ENCODE measurements around the gene GOLT1A.

GOLT1A gene

GRCh38 chr1:204216880-204217647 lies 3.3 kb upstream of the GOLT1A start:
- H3K9ac ChIP-seq (ENCODE audit: low read length) = no peak overlapping the region
- no peak overlapping the region for H3K27ac ChIP-seq (ENCODE audit: low read depth, low read length)
- peaks cover 10% of the 10 kb centered on the region for H3K4me1 ChIP-seq (ENCODE audit: control insufficient read depth, insufficient read depth, low read length)
- H3K27me3 ChIP-seq (ENCODE audit: control insufficient read depth, insufficient read depth, low read length) = peaks cover 7% of the 10 kb centered on the region; the same call in 1 of the 2 replicates
- no peaks in the 10 kb centered on the region for H3K9me3 ChIP-seq (ENCODE audit: control insufficient read depth, insufficient read depth, low read depth, low read length)
- H3K36me3 ChIP-seq (ENCODE audit: control insufficient read depth, insufficient read depth, low read length) = no peaks in the 10 kb centered on the region
- H3K4me3 ChIP-seq (ENCODE audit: low read depth, low read length) = no peak overlapping the region

GRCh38 chr1:204216236-204216635 lies 2.4 kb upstream of the GOLT1A start:
- no peaks in the 10 kb centered on the region for H3K9me3 ChIP-seq (ENCODE audit: control insufficient read depth, insufficient read depth, low read depth, low read length)
- no peak overlapping the region for H3K4me3 ChIP-seq (ENCODE audit: low read depth, low read length)
- peaks cover 7% of the 10 kb centered on the region for H3K4me1 ChIP-seq (ENCODE audit: control insufficient read depth, insufficient read depth, low read length)
- peaks cover 7% of the 10 kb centered on the region; the same call in 1 of the 2 replicates for H3K27me3 ChIP-seq (ENCODE audit: control insufficient read depth, insufficient read depth, low read length)
- no peak overlapping the region for H3K9ac ChIP-seq (ENCODE audit: low read length)
- no peaks in the 10 kb centered on the region for H3K36me3 ChIP-seq (ENCODE audit: control insufficient read depth, insufficient read depth, low read length)
- H3K27ac ChIP-seq (ENCODE audit: low read depth, low read length) = no peak overlapping the region

- H3K4me3 ChIP-seq (ENCODE audit: low read depth, low read length) = no peak overlapping the region
- no peak overlapping the region for H3K27ac ChIP-seq (ENCODE audit: low read depth, low read length)
- peaks cover 6% of the 10 kb centered on the region; the same call in 1 of the 2 replicates for H3K4me1 ChIP-seq (ENCODE audit: control insufficient read depth, insufficient read depth, low read length)
Measured at GRCh38 chr1:204212715-204213114, 1.1 kb downstream of the GOLT1A start.

GRCh38 chr1:204211046-204211445 lies 2.7 kb downstream of the GOLT1A start:
- no peaks in the 10 kb centered on the region for H3K36me3 ChIP-seq (ENCODE audit: control insufficient read depth, insufficient read depth, low read length)
- no peaks in the 10 kb centered on the region for H3K9me3 ChIP-seq (ENCODE audit: control insufficient read depth, insufficient read depth, low read depth, low read length)
- H3K4me1 ChIP-seq (ENCODE audit: control insufficient read depth, insufficient read depth, low read length) = peaks cover 6% of the 10 kb centered on the region; the same call in 1 of the 2 replicates
- H3K27ac ChIP-seq (ENCODE audit: low read depth, low read length) = no peak overlapping the region
- H3K9ac ChIP-seq (ENCODE audit: low read length) = no peak overlapping the region
- H3K27me3 ChIP-seq (ENCODE audit: control insufficient read depth, insufficient read depth, low read length) = peaks cover 7% of the 10 kb centered on the region; the same call in 1 of the 2 replicates
- H3K4me3 ChIP-seq (ENCODE audit: low read depth, low read length) = no peak overlapping the region

More at GRCh38 chr1:204212715-204213114, 1.1 kb downstream of the GOLT1A start:
- H3K36me3 ChIP-seq (ENCODE audit: control insufficient read depth, insufficient read depth, low read length) = no peaks in the 10 kb centered on the region
- H3K9me3 ChIP-seq (ENCODE audit: control insufficient read depth, insufficient read depth, low read depth, low read length) = no peaks in the 10 kb centered on the region
- no peak overlapping the region for H3K9ac ChIP-seq (ENCODE audit: low read length)
- peaks cover 7% of the 10 kb centered on the region; the same call in 1 of the 2 replicates for H3K27me3 ChIP-seq (ENCODE audit: control insufficient read depth, insufficient read depth, low read length)

GRCh38 chr1:204207136-204207616 lies 6.6 kb downstream of the GOLT1A start:
- Histone ChIP-seq H3K4me3 (ENCODE audit: low read depth, low read length) (no peak overlapping the region), H3K4me1 (ENCODE audit: control insufficient read depth, insufficient read depth, low read length) (no peaks in the 10 kb centered on the region), H3K27me3 (ENCODE audit: control insufficient read depth, insufficient read depth, low read length) (no peaks in the 10 kb centered on the region; the same call in 1 of the 2 replicates), H3K9me3 (ENCODE audit: control insufficient read depth, insufficient read depth, low read depth, low read length) (no peaks in the 10 kb centered on the region), H3K9ac (ENCODE audit: low read length) (no peak overlapping the region), H3K27ac (ENCODE audit: low read depth, low read length) (no peak overlapping the region), H3K36me3 (ENCODE audit: control insufficient read depth, insufficient read depth, low read length) (no peaks in the 10 kb centered on the region)

GRCh38 chr1:204206121-204206520 lies 7.7 kb downstream of the GOLT1A start:
- Histone ChIP-seq H3K4me1 (ENCODE audit: control insufficient read depth, insufficient read depth, low read length) (no peaks in the 10 kb centered on the region), H3K27ac (ENCODE audit: low read depth, low read length) (no peak overlapping the region), H3K27me3 (ENCODE audit: control insufficient read depth, insufficient read depth, low read length) (no peaks in the 10 kb centered on the region; the same call in 1 of the 2 replicates), H3K36me3 (ENCODE audit: control insufficient read depth, insufficient read depth, low read length) (no peaks in the 10 kb centered on the region), H3K4me3 (ENCODE audit: low read depth, low read length) (no peak overlapping the region), H3K9ac (ENCODE audit: low read length) (no peak overlapping the region), H3K9me3 (ENCODE audit: control insufficient read depth, insufficient read depth, low read depth, low read length) (no peaks in the 10 kb centered on the region)

- H3K9me3 ChIP-seq (ENCODE audit: control insufficient read depth, insufficient read depth, low read depth, low read length) = no peaks in the 10 kb centered on the region
- H3K36me3 ChIP-seq (ENCODE audit: control insufficient read depth, insufficient read depth, low read length) = no peaks in the 10 kb centered on the region
- H3K4me1 ChIP-seq (ENCODE audit: control insufficient read depth, insufficient read depth, low read length) = no peaks in the 10 kb centered on the region
- no peak overlapping the region for H3K27ac ChIP-seq (ENCODE audit: low read depth, low read length)
- H3K27me3 ChIP-seq (ENCODE audit: control insufficient read depth, insufficient read depth, low read length) = no peaks in the 10 kb centered on the region; the same call in 1 of the 2 replicates
- H3K4me3 ChIP-seq (ENCODE audit: low read depth, low read length) = no peak overlapping the region
- no peak overlapping the region for H3K9ac ChIP-seq (ENCODE audit: low read length)
Measured at GRCh38 chr1:204205486-204205885, 8.3 kb downstream of the GOLT1A start.

- Histone ChIP-seq H3K9me3 (ENCODE audit: control insufficient read depth, insufficient read depth, low read depth, low read length) (no peaks in the 10 kb centered on the region), H3K36me3 (ENCODE audit: control insufficient read depth, insufficient read depth, low read length) (no peaks in the 10 kb centered on the region), H3K9ac (ENCODE audit: low read length) (no peak overlapping the region), H3K27me3 (ENCODE audit: control insufficient read depth, insufficient read depth, low read length) (no peaks in the 10 kb centered on the region; the same call in 1 of the 2 replicates), H3K4me3 (ENCODE audit: low read depth, low read length) (no peak overlapping the region), H3K4me1 (ENCODE audit: control insufficient read depth, insufficient read depth, low read length) (no peaks in the 10 kb centered on the region), H3K27ac (ENCODE audit: low read depth, low read length) (no peak overlapping the region)
Measured at GRCh38 chr1:204204944-204205343, 8.8 kb downstream of the GOLT1A start.

GRCh38 chr1:204203206-204203767 lies 10.5 kb downstream of the GOLT1A start:
- no peaks in the 10 kb centered on the region for H3K9me3 ChIP-seq (ENCODE audit: control insufficient read depth, insufficient read depth, low read depth, low read length)
- no peak overlapping the region for H3K27ac ChIP-seq (ENCODE audit: low read depth, low read length)
- H3K36me3 ChIP-seq (ENCODE audit: control insufficient read depth, insufficient read depth, low read length) = no peaks in the 10 kb centered on the region
- peaks cover 11% of the 10 kb centered on the region; the same call in 1 of the 2 replicates for H3K4me1 ChIP-seq (ENCODE audit: control insufficient read depth, insufficient read depth, low read length)
- no peak overlapping the region for H3K9ac ChIP-seq (ENCODE audit: low read length)
- H3K27me3 ChIP-seq (ENCODE audit: control insufficient read depth, insufficient read depth, low read length) = no peaks in the 10 kb centered on the region; the same call in 1 of the 2 replicates
- no peak overlapping the region for H3K4me3 ChIP-seq (ENCODE audit: low read depth, low read length)

GRCh38 chr1:204202481-204202880 lies 11.3 kb downstream of the GOLT1A start:
- Histone ChIP-seq H3K36me3 (ENCODE audit: control insufficient read depth, insufficient read depth, low read length) (no peaks in the 10 kb centered on the region), H3K4me1 (ENCODE audit: control insufficient read depth, insufficient read depth, low read length) (peaks cover 12% of the 10 kb centered on the region; the same call in 1 of the 2 replicates), H3K9me3 (ENCODE audit: control insufficient read depth, insufficient read depth, low read depth, low read length) (no peaks in the 10 kb centered on the region), H3K27ac (ENCODE audit: low read depth, low read length) (no peak overlapping the region), H3K9ac (ENCODE audit: low read length) (no peak overlapping the region), H3K4me3 (ENCODE audit: low read depth, low read length) (no peak overlapping the region), H3K27me3 (ENCODE audit: control insufficient read depth, insufficient read depth, low read length) (no peaks in the 10 kb centered on the region; the same call in 1 of the 2 replicates)
